H1 (cell line): Measurements from ENCODE around the gene SYNRG. TPM values are rescaled to one million over a fixed set of nuclear protein-coding genes. Genes with fewer than 3 reads are reported as not detected.

Experiments used
- CTCF ChIA-PET: fragments of 300-600 bp; sonication (Branson Sonifier 250); formaldehyde crosslinking; loops from one replicate; lab custom pipeline; 2021; ENCODE audit not compliant: partially characterized antibody; lab: Charles Lee
- POLR2A ChIA-PET: fragments of 300-600 bp; sonication (Branson Sonifier 250); formaldehyde crosslinking; loops from one replicate; lab custom pipeline; 2021; ENCODE audit warnings: inconsistent platforms; ENCODE audit not compliant: partially characterized antibody; lab: Charles Lee
- DNase-seq, 2 experiments: peaks; one replicate each; pipeline versions ENCODE4 v3.0.0 to v3.0.0-alpha.2; 2010 to 2022; ENCODE audit warnings: low spot score in 2 of 2, low read depth in 1 of 2, mixed read lengths in 1 of 2
- FAIRE-seq: peaks from 2 replicates; lab custom pipeline; 2011; peaks lifted over from hg19 to GRCh38; lab: Jason Lieb, UNC
- H2AFZ ChIP-seq: 2 replicates; pipeline ENCODE4 v1.8.1; 2012; ENCODE audit warnings: low read length, inconsistent platforms
- H2AK5ac ChIP-seq: 2 replicates; pipeline ENCODE4 v1.6.1; 2013; ENCODE audit warnings: low read depth, low read length
- H2BK120ac ChIP-seq: replicated peaks from 2 replicates; pipeline ENCODE3; 2013; ENCODE audit warnings: low read depth, low read length, inconsistent platforms
- H2BK12ac ChIP-seq: 2 replicates; pipeline ENCODE4 v1.6.1; 2013; ENCODE audit warnings: low read depth, low read length
- H2BK15ac ChIP-seq: 2 replicates; pipeline ENCODE4 v1.6.1; 2013; ENCODE audit warnings: low read length
- H2BK20ac ChIP-seq: 2 replicates; pipeline ENCODE4 v1.6.1; 2013; ENCODE audit warnings: low read length
- H2BK5ac ChIP-seq: 2 replicates; pipeline ENCODE4 v1.6.1; 2013; ENCODE audit warnings: low read depth, low read length
- H3K14ac ChIP-seq: 2 replicates; pipeline ENCODE4 v1.6.1; 2013; ENCODE audit warnings: inconsistent platforms; ENCODE audit not compliant: insufficient read length
- H3K18ac ChIP-seq: 2 replicates; pipeline ENCODE4 v1.6.1; 2013; ENCODE audit warnings: low read length; ENCODE audit errors: extremely low read depth
- H3K23ac ChIP-seq: 2 replicates; pipeline ENCODE4 v1.6.1; 2013; ENCODE audit warnings: inconsistent platforms; ENCODE audit not compliant: insufficient read length
- H3K23me2 ChIP-seq: 2 replicates; pipeline ENCODE4 v1.6.1; 2013; ENCODE audit warnings: low read depth, low read length
- H3K27ac ChIP-seq: 2 replicates; pipeline ENCODE4 v1.6.1; 2011; ENCODE audit warnings: low read depth, low read length, inconsistent platforms
- H3K27me3 ChIP-seq, 4 experiments: replicated peaks in 1 of 4; 1 replicate in 1 of 4; 2 replicates in 3 of 4; pipeline versions ENCODE4 v1.6.1 to v1.8.1; 2011 to 2013; ENCODE audit warnings: low read length in 3 of 4, mild to moderate bottlenecking in 3 of 4, inconsistent platforms in 2 of 4, mixed read lengths in 2 of 4, moderate library complexity in 1 of 4; ENCODE audit not compliant: control insufficient read depth in 3 of 4, insufficient read depth in 3 of 4; ENCODE audit errors: extremely low read depth in 1 of 4
- H3K36me3 ChIP-seq, 4 experiments: 2 replicates each; pipeline versions ENCODE4 v1.6.1 to v1.8.1; 2011 to 2013; ENCODE audit warnings: mild to moderate bottlenecking in 4 of 4, low read length in 3 of 4, moderate library complexity in 2 of 4, control low read depth in 1 of 4, inconsistent platforms in 1 of 4; ENCODE audit not compliant: insufficient read depth in 4 of 4, control insufficient read depth in 2 of 4
- H3K4ac ChIP-seq: replicated peaks from 2 replicates; pipeline ENCODE3; 2013; ENCODE audit warnings: low read length, low read depth, mixed read lengths, inconsistent platforms; ENCODE audit not compliant: insufficient read length
- H3K4me1 ChIP-seq, 4 experiments: replicated peaks in 1 of 4; 1 replicate in 1 of 4; 2 replicates in 3 of 4; pipeline versions ENCODE4 v1.6.1 to v1.8.1; 2011 to 2013; ENCODE audit warnings: low read length in 3 of 4, inconsistent platforms in 2 of 4, mixed read lengths in 1 of 4; ENCODE audit not compliant: insufficient read depth in 4 of 4, control insufficient read depth in 3 of 4
- H3K4me2 ChIP-seq, 2 experiments: 2 replicates each; pipeline versions ENCODE4 v1.6.1 to v1.8.1; 2011 to 2013; ENCODE audit warnings: low read depth in 2 of 2, low read length in 2 of 2, control low read depth in 1 of 2, inconsistent platforms in 1 of 2, mild to moderate bottlenecking in 1 of 2; ENCODE audit not compliant: insufficient read depth in 1 of 2
- H3K4me3 ChIP-seq, 4 experiments: fragments of 200-600, 300-600 bp in 1 of 4; sonication (generic), shearing (Covaris generic), sonication (Bioruptor Twin) in 1 of 4; 2 replicates each; pipeline versions ENCODE4 v1.5.1 to v1.8.1; 2011 to 2016; ENCODE audit warnings: low read length in 4 of 4, low read depth in 3 of 4, control low read depth in 2 of 4, inconsistent platforms in 2 of 4, mild to moderate bottlenecking in 2 of 4, mixed read lengths in 1 of 4, moderate library complexity in 1 of 4; ENCODE audit not compliant: insufficient read depth in 2 of 4; ENCODE audit errors: extremely low read depth in 1 of 4
- H3K56ac ChIP-seq: replicated peaks from 2 replicates; pipeline ENCODE3; 2013; ENCODE audit warnings: low read depth, mild to moderate bottlenecking, mixed read lengths, low read length, inconsistent platforms; ENCODE audit not compliant: insufficient read length
- H3K79me1 ChIP-seq: 2 replicates; pipeline ENCODE4 v1.6.1; 2013; ENCODE audit warnings: low read depth, low read length, control low read depth
- H3K79me2 ChIP-seq, 2 experiments: 2 replicates each; pipeline versions ENCODE4 v1.6.1 to v1.8.1; 2012 to 2013; ENCODE audit warnings: low read length in 2 of 2, mild to moderate bottlenecking in 2 of 2, inconsistent platforms in 1 of 2; ENCODE audit not compliant: insufficient read depth in 2 of 2, control insufficient read depth in 1 of 2
- H3K9ac ChIP-seq, 4 experiments: replicated peaks in 1 of 4; 1 replicate in 1 of 4; 2 replicates in 3 of 4; pipeline versions ENCODE4 v1.6.1 to v1.8.1; 2011 to 2013; ENCODE audit warnings: low read depth in 3 of 4, low read length in 3 of 4, control low read depth in 2 of 4, mild to moderate bottlenecking in 2 of 4, moderate library complexity in 2 of 4, inconsistent platforms in 1 of 4; ENCODE audit errors: extremely low read depth in 1 of 4
- H3K9me3 ChIP-seq, 2 experiments: 2 replicates each; pipeline versions ENCODE4 v1.6.1 to v1.8.1; 2012 to 2013; ENCODE audit warnings: mild to moderate bottlenecking in 2 of 2, moderate library complexity in 2 of 2, control low read depth in 1 of 2, inconsistent platforms in 1 of 2, low read depth in 1 of 2, low read length in 1 of 2, mixed read lengths in 1 of 2; ENCODE audit not compliant: insufficient read depth in 2 of 2
- H4K20me1 ChIP-seq, 2 experiments: replicated peaks in 1 of 2; 2 replicates each; pipeline versions ENCODE3 to v1.8.1; 2011 to 2013; ENCODE audit warnings: inconsistent platforms in 2 of 2, low read length in 2 of 2, mild to moderate bottlenecking in 1 of 2; ENCODE audit not compliant: insufficient read depth in 2 of 2, control insufficient read depth in 1 of 2
- H4K5ac ChIP-seq: 2 replicates; pipeline ENCODE4 v1.6.1; 2013; ENCODE audit warnings: low read length, low read depth, mixed read lengths, inconsistent platforms; ENCODE audit not compliant: insufficient read length
- H4K8ac ChIP-seq: 2 replicates; pipeline ENCODE4 v1.8.0; 2013; ENCODE audit warnings: mild to moderate bottlenecking, moderate library complexity, low read length, inconsistent platforms; ENCODE audit not compliant: insufficient read depth; ENCODE audit errors: extremely low read depth
- H4K91ac ChIP-seq: replicated peaks from 2 replicates; pipeline ENCODE3; 2013; ENCODE audit warnings: low read length, mixed read lengths, inconsistent platforms; ENCODE audit not compliant: insufficient read length
- RAD21 ChIP-seq, 2 experiments: IDR thresholded peaks in 1 of 2; conservative IDR thresholded peaks in 1 of 2; 2 replicates each; pipeline ENCODE4 v1.6.1; 2011; ENCODE audit warnings: low read depth in 2 of 2, low read length in 2 of 2, improper control_type of control experiment in 1 of 2, inconsistent platforms in 1 of 2, mild to moderate bottlenecking in 1 of 2, moderate library complexity in 1 of 2
- SRF ChIP-seq: IDR thresholded peaks from 2 replicates; pipeline ENCODE4 v1.6.1; 2011; ENCODE audit warnings: mild to moderate bottlenecking, low read depth, low read length, moderate library complexity
- USF2 ChIP-seq: IDR thresholded peaks from 2 replicates; pipeline ENCODE4 v1.6.1; 2011; ENCODE audit warnings: low read length, improper control_type of control experiment
- WGBS, 2 experiments: shearing (Covaris generic) in 1 of 2; methylation state at CpG; one replicate each; pipeline versions ENCODE4 v1.1.6 to v1.1.7; 2013 to 2015; ENCODE audit warnings: low lambda C conversion rate in 2 of 2, mixed read lengths in 2 of 2, inconsistent platforms in 1 of 2, low coverage in 1 of 2, missing lambda C conversion rate in 1 of 2; ENCODE audit not compliant: insufficient replicate concordance in 2 of 2, insufficient coverage in 1 of 2, insufficient read length in 1 of 2; ENCODE audit errors: extremely low coverage in 1 of 2, missing lambda C conversion rate in 1 of 2; 5-methylcytosine and 5-hydroxymethylcytosine counted together
- polyA plus RNA-seq, 7 experiments: library from polyadenylated mRNA; depleted of rRNA in 3 of 7; stranded (reverse) in 5 of 7; unstranded in 2 of 7; fragments of >200 nt in 5 of 7; fragments of 200-250 nt in 2 of 7; gene quantifications; 1 replicate in 5 of 7; 2 replicates in 1 of 7; 4 replicates in 1 of 7; pipeline versions ENCODE4 v1.2.1 to v1.2.3, GENCODE V29; 2011 to 2013; ENCODE audit warnings: missing spikeins in 2 of 7, mixed read lengths in 2 of 7
- total RNA-seq: library from RNA; stranded (reverse); fragmentation: NEBNext Ultra II Directional; extraction: Animal tissue kit (Norgen Biotek cat#: 25700); gene quantifications from 2 replicates; pipeline ENCODE4 v1.2.1, GENCODE V29; 2021

The SYNRG gene
- total and polyA plus RNA-seq, 2 of the 8 experiments (the other 6 are each of a cell fraction or from before 2014, with no cell fraction given) = 7.7 to 31.7 TPM

GRCh38 chr17:37558299-37558698 lies 50.9 kb downstream of the SYNRG start:
- no peak overlapping the region for H2BK5ac ChIP-seq
- no peak overlapping the region for H3K14ac ChIP-seq
- FAIRE-seq (no peak), DNase-seq (no peak)
- H3K4ac ChIP-seq = no peak overlapping the region
- peaks cover 2 to 9% (median 7%) of the 10 kb centered on the region in 4 experiments for H3K36me3 ChIP-seq
- H3K23me2 ChIP-seq = no peaks in the 10 kb centered on the region
- H3K79me2 ChIP-seq = no peaks in the 10 kb centered on the region
- 85% methylated on average over 2 of the region's 2 CpGs; no CpG with 5 or more reads in 1 of the 2 experiments for WGBS, 2 experiments
- H3K4me2 ChIP-seq = no peak overlapping the region
- TF ChIP-seq SRF (no peak), RAD21 (IDR thresholded peaks at IDR 0.05 in 1 of 2, conservative IDR thresholded peaks at IDR 0.05 in 1 of 2; ENCODE audit: low read depth in 2 of 2, low read length in 2 of 2) (no peak), USF2 (no peak)
- no peak overlapping the region for H2AFZ ChIP-seq
- ChIA-PET POLR2A (no interaction called here), CTCF (interaction anchor here (2.6 to 5.0 kb wide), 2 partner anchors 12 to 31 kb away, joined by 18 to 19 read pairs; no protein-coding TSS in a partner anchor)
- H2BK15ac ChIP-seq = no peak overlapping the region
- no peaks in the 10 kb centered on the region for H3K27me3 ChIP-seq
- no peak overlapping the region for H3K27ac ChIP-seq
- no peak overlapping the region for H3K18ac ChIP-seq
- no peak overlapping the region for H2BK20ac ChIP-seq
- H3K4me3 ChIP-seq = no peak overlapping the region
- no peaks in the 10 kb centered on the region for H3K9me3 ChIP-seq
- no peaks in the 10 kb centered on the region for H3K79me1 ChIP-seq
- no peak overlapping the region for H3K23ac ChIP-seq
- no peak overlapping the region for H4K5ac ChIP-seq
- H2BK12ac ChIP-seq = no peak overlapping the region
- H3K56ac ChIP-seq = no peak overlapping the region
- H2AK5ac ChIP-seq = no peak overlapping the region
- no peak overlapping the region for H4K8ac ChIP-seq
- H4K91ac ChIP-seq = no peak overlapping the region
- H3K9ac ChIP-seq = no peak overlapping the region
- H3K4me1 ChIP-seq = peaks cover 0 to 8% (median 4%) of the 10 kb centered on the region in 4 experiments; a peak in 3 of 7 replicates
- no peak overlapping the region for H2BK120ac ChIP-seq
- peaks cover 0 to 1% of the 10 kb centered on the region in 2 experiments for H4K20me1 ChIP-seq
